Tibial nerve (tissue), 4 donors: ENCODE measurements around the gene PLEK. TPM values are rescaled to one million over a fixed set of nuclear protein-coding genes. Genes with fewer than 3 reads are reported as not detected.

Experiments used
- DNase-seq, 2 donors: peaks; one replicate each; pipeline ENCODE4 v3.0.0-alpha.2; 2019; ENCODE audit warnings: low spot score in 2 of 2
- H3K27ac ChIP-seq, 4 donors: fragments of 200-600 bp; sonication (generic) in 3 of 4; one replicate each; pipeline ENCODE4 v1.5.1; 2017 to 2019; ENCODE audit warnings: mild to moderate bottlenecking in 1 of 4
- H3K27me3 ChIP-seq, 2 donors: fragments of 200-600 bp; sonication (generic) in 1 of 2; one replicate each; pipeline versions ENCODE4 v1.5.1 to v1.6.0; 2017 to 2019
- H3K36me3 ChIP-seq, 3 donors: fragments of 200-600 bp; sonication (generic); one replicate each; pipeline ENCODE4 v1.5.1; 2018 to 2019
- H3K4me1 ChIP-seq, 4 donors: fragments of 200-600 bp; sonication (generic) in 3 of 4; one replicate each; pipeline ENCODE4 v1.5.1; 2017 to 2019
- H3K4me3 ChIP-seq, 4 donors: fragments of 200-600 bp; sonication (generic) in 3 of 4; one replicate each; pipeline ENCODE4 v1.5.1; 2017 to 2019; ENCODE audit warnings: mild to moderate bottlenecking in 1 of 4, moderate library complexity in 1 of 4
- H3K9me3 ChIP-seq, 4 donors: fragments of 200-600 bp; sonication (generic) in 3 of 4; one replicate each; pipeline ENCODE4 v1.5.1; 2017 to 2019
- CTCF ChIP-seq, 5 experiments: fragments of 200-600 bp in 3 of 5; fragments of 450-650 bp in 2 of 5; sonication (generic) in 3 of 5; IDR thresholded peaks; one replicate each; pipeline ENCODE4 v1.5.1; 2016 to 2019; ENCODE audit warnings: antibody characterized with exemption in 5 of 5, mild to moderate bottlenecking in 3 of 5, moderate library complexity in 2 of 5
- EP300 ChIP-seq, 2 donors: sonication (generic); formaldehyde crosslinking; IDR thresholded peaks; one replicate each; pipeline ENCODE4 v1.6.1; 2017; ENCODE audit warnings: antibody characterized with exemption in 2 of 2, mild to moderate bottlenecking in 1 of 2
- POLR2A ChIP-seq, 2 donors: fragments of 450-650 bp; IDR thresholded peaks; one replicate each; pipeline ENCODE4 v1.6.1; 2017; ENCODE audit warnings: antibody characterized with exemption in 2 of 2, mild to moderate bottlenecking in 2 of 2, moderate library complexity in 2 of 2
- WGBS, 2 donors: methylation state at CpG; one replicate each; pipeline ENCODE4 v1.1.5; 2018; 5-methylcytosine and 5-hydroxymethylcytosine counted together
- total RNA-seq, 4 donors: library from RNA; depleted of rRNA; stranded (reverse); fragments of >200 nt; gene quantifications; one replicate each; pipeline ENCODE4 v1.1.0, GENCODE V29; 2016

Gene PLEK
- total RNA-seq, 4 donors from 2014 or later = 7.8 to 9.8 (median 9.1) TPM

GRCh38 chr2:68404164-68404563 lies 39.1 kb downstream of the PLEK start:
- WGBS, 2 donors = 50 to 55% methylated on average over 2 of the region's 2 CpGs
- DNase-seq = no peak
- Histone ChIP-seq H3K36me3 (no peaks in the 10 kb centered on the region), H3K27ac (no peak overlapping the region), H3K27me3 (no peaks in the 10 kb centered on the region), H3K4me1 (no peaks in the 10 kb centered on the region), H3K4me3 (no peak overlapping the region), H3K9me3 (no peaks in the 10 kb centered on the region)
- no peak for TF ChIP-seq CTCF (IDR thresholded peaks at IDR 0.05)
- TF ChIP-seq EP300 (IDR thresholded peaks at IDR 0.05) = no peak
- no peak for TF ChIP-seq POLR2A (IDR thresholded peaks at IDR 0.05)

DNA sequence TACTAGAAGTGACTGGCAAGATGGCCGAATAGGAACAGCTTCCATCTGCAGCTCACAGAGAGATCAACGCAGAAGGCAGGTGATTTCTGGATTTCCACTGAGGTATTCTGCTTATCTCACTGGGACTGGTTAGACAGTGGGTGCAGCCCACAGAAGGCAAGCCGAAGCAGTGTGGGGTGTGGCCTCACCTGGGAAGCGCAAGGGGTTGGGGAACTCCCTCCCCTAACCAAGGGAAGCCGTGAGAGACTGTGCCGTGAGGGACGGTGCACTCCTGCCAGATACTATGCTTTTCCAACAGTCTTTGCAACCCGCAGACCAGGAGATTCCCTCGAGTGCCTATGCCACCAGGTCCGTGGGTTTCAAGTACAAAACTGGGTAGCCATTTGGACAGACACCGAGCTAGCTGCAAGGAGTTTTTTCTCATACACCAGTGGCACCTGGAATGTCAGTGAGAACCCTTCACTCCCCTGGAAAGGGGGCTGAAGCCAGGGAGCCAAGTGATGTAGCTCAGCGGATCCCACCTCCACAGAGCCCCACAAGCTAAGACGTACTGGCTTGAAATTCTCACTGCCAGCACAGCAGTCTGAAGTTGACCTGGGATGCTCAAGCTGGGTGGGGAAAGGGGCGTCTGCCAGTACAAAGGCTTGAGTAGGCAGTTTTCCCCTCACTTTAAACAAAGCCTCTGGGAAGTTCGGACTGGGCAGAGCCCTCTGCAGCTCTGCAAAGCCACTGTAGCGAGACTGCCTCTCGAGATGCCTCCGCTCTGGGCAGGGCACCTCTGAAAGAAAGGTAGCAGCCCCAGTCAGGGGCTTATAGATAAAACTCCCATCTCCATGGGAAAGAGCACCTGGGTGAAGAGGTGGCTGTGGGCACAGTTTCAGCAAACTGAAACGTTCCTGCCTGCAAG lies 40.1 kb downstream of the PLEK start:
- H3K4me1 ChIP-seq = no peaks in the 10 kb centered on the region
- DNase-seq = no peak
- no peaks in the 10 kb centered on the region for H3K36me3 ChIP-seq
- WGBS, 2 donors = 79% methylated on average over 17 to 19 of the region's 19 CpGs
- H3K27me3 ChIP-seq = no peaks in the 10 kb centered on the region
- no peak overlapping the region for H3K4me3 ChIP-seq
- no peak for TF ChIP-seq EP300 (IDR thresholded peaks at IDR 0.05)
- H3K27ac ChIP-seq = no peak overlapping the region
- H3K9me3 ChIP-seq = no peaks in the 10 kb centered on the region

DNA sequence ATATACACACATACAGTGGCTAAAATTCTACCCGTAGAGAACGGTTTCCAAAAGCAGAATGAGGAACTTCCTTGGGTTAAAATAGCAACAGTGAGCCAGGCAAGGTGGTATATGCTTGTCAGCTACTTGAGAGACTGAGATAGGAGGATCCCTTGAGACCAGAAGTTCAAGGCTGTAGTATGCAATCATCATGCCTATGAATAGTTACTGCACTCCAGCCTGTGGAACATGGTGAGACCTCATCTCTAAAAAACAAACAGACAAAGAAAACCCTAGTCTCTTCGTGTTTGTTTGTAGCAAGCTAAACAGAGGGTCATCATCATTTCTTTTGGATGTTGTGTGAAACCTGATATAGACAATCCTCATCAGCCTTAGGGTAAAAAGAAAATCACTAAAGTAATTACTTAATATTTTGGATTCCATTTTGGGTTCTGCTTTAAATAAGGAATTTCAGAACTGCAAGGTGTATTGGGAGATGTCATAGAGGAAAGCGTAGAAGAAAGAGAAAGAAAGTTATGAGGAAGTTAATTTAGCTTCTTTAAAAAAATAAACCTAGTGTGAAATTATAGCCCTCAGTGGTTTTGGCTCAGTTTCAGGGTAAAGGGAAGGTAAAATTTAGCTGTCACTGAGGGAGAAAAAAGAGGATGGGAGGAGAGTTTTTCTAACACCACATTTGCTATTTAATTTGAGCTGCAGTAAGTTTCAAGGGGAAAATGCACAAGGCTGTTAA lies 46.5 kb downstream of the PLEK start:
- no peaks in the 10 kb centered on the region for H3K9me3 ChIP-seq
- 66 to 70% methylated on average over 4 of the region's 4 CpGs for WGBS, 2 donors
- DNase-seq = no peak
- H3K4me1 ChIP-seq = peaks cover 0 to 6% (median 3%) of the 10 kb centered on the region in 4 donors
- H3K36me3 ChIP-seq = no peaks in the 10 kb centered on the region
- no peaks in the 10 kb centered on the region for H3K27me3 ChIP-seq
- TF ChIP-seq POLR2A (IDR thresholded peaks at IDR 0.05) = no peak
- no peak for TF ChIP-seq CTCF (IDR thresholded peaks at IDR 0.05)
- no peak for TF ChIP-seq EP300 (IDR thresholded peaks at IDR 0.05)
- no peak overlapping the region for H3K4me3 ChIP-seq
- H3K27ac ChIP-seq = no peak overlapping the region

DNA sequence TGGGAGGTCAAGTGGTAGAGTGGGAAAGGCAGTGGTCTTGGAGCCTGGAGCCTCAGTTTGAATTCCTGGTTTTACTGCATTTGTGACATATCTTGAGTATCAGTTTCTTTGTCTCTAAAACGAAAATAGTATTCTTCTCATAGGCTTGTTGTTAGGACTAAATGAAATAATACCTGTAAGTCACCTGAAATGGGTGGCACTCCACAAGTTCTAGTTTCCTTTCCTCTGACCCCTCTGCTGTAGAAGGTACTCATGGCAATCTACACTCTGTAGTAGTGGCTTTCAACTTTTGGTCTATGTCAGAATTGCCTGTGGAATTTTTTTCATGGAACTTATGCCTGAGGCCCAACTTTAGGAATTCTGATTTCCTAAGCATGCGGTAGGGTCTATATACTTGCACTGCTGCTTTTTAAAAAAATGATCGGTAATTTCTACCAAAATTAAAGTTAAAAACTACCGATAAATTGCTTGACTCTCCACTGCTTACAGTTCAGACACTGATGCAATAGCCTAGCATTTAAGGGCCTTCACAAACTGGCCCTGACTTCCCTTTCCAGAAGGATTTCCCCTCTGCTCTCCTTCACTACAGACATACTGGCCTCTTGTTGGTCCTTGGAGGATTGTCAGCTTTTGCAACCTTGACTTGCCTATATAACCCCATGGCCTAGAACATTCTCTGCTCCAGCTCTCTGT lies 47.2 kb downstream of the PLEK start:
- TF ChIP-seq POLR2A (IDR thresholded peaks at IDR 0.05) = no peak
- no peak for TF ChIP-seq EP300 (IDR thresholded peaks at IDR 0.05)
- TF ChIP-seq CTCF (IDR thresholded peaks at IDR 0.05) = no peak
- Histone ChIP-seq H3K36me3 (no peaks in the 10 kb centered on the region), H3K27me3 (no peaks in the 10 kb centered on the region), H3K4me1 (peaks cover 0 to 6% (median 3%) of the 10 kb centered on the region in 4 donors), H3K27ac (no peak overlapping the region), H3K9me3 (no peaks in the 10 kb centered on the region), H3K4me3 (no peak overlapping the region)
- no peak for DNase-seq
- 56 to 69% methylated on average over 4 of the region's 4 CpGs for WGBS, 2 donors

GRCh38 chr2:68413466-68413865 lies 48.4 kb downstream of the PLEK start:
- no peak overlapping the region for H3K27ac ChIP-seq
- H3K4me1 ChIP-seq = peaks cover 0 to 6% (median 3%) of the 10 kb centered on the region in 4 donors
- H3K36me3 ChIP-seq = no peaks in the 10 kb centered on the region
- H3K9me3 ChIP-seq = no peaks in the 10 kb centered on the region
- H3K4me3 ChIP-seq = no peak overlapping the region
- DNase-seq = no peak
- TF ChIP-seq CTCF (IDR thresholded peaks at IDR 0.05) (no peak), POLR2A (IDR thresholded peaks at IDR 0.05) (no peak), EP300 (IDR thresholded peaks at IDR 0.05) (no peak)
- H3K27me3 ChIP-seq = no peaks in the 10 kb centered on the region
- WGBS, 2 donors = 87% methylated on average over 2 of the region's 2 CpGs
